GM12891 (cell line): Measurements from ENCODE around the gene KY.

Experiments
- POLR2A ChIP-seq: IDR thresholded peaks from 2 replicates; pipeline ENCODE4 v1.6.1; 2011; ENCODE audit warnings: low read depth, low read length, control low read depth
- POU2F2 ChIP-seq: IDR thresholded peaks from 2 replicates; pipeline ENCODE4 v1.6.1; 2011; ENCODE audit warnings: low read depth, mild to moderate bottlenecking, control low read depth, low read length, moderate library complexity
- SPI1 ChIP-seq: IDR thresholded peaks from 2 replicates; pipeline ENCODE4 v1.6.1; 2011; ENCODE audit warnings: low read depth, low read length, control low read depth
- TAF1 ChIP-seq: IDR thresholded peaks from 2 replicates; pipeline ENCODE4 v1.6.1; 2011; ENCODE audit warnings: low read depth, low read length, control low read depth

DNA sequence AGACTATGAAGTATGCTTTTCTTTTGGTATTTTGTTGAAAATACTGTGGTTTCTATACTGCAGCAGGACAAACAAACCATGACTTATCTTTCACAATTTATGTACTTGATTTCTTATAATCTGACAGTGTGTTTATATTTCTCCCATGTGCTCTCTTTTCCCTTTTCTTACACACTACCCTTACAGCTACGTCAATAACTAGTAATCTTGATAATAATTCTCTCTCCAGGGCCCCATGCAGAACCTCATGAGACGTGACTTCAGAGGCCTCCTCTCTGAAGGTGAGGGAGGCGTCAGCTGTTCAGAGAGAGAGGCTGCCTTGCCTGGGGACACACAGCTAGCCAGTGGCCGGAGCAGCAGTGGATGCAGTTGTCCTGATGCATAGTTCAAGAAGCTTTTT lies 35.9 kb downstream of the KY start:
- TF ChIP-seq POLR2A (no peak), SPI1 (no peak), TAF1 (no peak), POU2F2 (no peak)
